Gastroesophageal sphincter (tissue), 3 donors: ENCODE measurements around the gene ANKRD55.

Experiments
- POLR2A ChIP-seq, 2 donors: fragments of 450-650 bp; IDR thresholded peaks; one replicate each; pipeline ENCODE4 v1.6.1; 2017; ENCODE audit warnings: antibody characterized with exemption in 2 of 2, mild to moderate bottlenecking in 2 of 2, moderate library complexity in 1 of 2
- POLR2AphosphoS5 ChIP-seq: sonication (generic); formaldehyde crosslinking; IDR thresholded peaks from one replicate; pipeline ENCODE4 v1.6.1; 2017; ENCODE audit warnings: antibody characterized with exemption
- TF ChIP-seq, protein P1 (sequence below), 4 experiments: fragments of 200-600 bp in 2 of 4; fragments of 450-650 bp in 2 of 4; sonication (generic) in 1 of 4; IDR thresholded peaks; one replicate each; pipeline ENCODE4 v1.5.1; 2017 to 2019; ENCODE audit warnings: antibody characterized with exemption in 4 of 4, mild to moderate bottlenecking in 2 of 4, moderate library complexity in 2 of 4

DNA sequence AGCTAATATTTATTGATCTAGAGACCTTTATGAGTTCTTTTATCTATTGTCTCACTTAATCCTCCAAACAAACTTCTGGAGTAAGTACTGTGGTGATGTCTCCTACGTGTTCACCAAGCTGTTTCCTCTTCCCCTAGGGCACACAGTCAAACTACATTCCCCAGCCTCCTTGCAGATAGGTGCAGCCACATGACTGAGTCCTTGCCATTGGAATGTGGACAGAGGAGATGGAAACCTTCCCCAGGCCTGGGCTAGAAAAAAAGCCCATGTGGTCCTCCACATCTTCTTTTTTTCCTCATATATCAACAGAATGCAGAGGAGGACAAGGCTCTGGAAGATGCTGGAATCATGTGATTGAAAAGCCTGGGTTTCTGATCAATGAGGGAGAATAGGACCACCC is 88.0 kb downstream of the ANKRD55 start:
- TF ChIP-seq, protein P1, sequence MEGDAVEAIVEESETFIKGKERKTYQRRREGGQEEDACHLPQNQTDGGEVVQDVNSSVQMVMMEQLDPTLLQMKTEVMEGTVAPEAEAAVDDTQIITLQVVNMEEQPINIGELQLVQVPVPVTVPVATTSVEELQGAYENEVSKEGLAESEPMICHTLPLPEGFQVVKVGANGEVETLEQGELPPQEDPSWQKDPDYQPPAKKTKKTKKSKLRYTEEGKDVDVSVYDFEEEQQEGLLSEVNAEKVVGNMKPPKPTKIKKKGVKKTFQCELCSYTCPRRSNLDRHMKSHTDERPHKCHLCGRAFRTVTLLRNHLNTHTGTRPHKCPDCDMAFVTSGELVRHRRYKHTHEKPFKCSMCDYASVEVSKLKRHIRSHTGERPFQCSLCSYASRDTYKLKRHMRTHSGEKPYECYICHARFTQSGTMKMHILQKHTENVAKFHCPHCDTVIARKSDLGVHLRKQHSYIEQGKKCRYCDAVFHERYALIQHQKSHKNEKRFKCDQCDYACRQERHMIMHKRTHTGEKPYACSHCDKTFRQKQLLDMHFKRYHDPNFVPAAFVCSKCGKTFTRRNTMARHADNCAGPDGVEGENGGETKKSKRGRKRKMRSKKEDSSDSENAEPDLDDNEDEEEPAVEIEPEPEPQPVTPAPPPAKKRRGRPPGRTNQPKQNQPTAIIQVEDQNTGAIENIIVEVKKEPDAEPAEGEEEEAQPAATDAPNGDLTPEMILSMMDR (IDR thresholded peaks at IDR 0.05) = no peak
- TF ChIP-seq POLR2A (IDR thresholded peaks at IDR 0.05) = no peak
- no peak for TF ChIP-seq POLR2AphosphoS5
